ENCODE data around the gene CSNK2A1. TPM values are rescaled to one million over a fixed set of nuclear protein-coding genes. Genes with fewer than 3 reads are reported as not detected.

CSNK2A1 gene
- total and polyA plus RNA-seq, 2 donors (not counting 3 experiments of a cell fraction or from before 2014, with no cell fraction given), result 68.4 to 142 TPM

- no peak overlapping the region for H2AFZ ChIP-seq (ENCODE audit: low read depth, low read length)
- H3K4me2 ChIP-seq (ENCODE audit: insufficient read depth, low read length), result no peak overlapping the region
- H3K27me3 ChIP-seq (ENCODE audit: control insufficient read depth in 2 of 2, insufficient read depth in 2 of 2, low read length in 2 of 2), result no peaks in the 10 kb centered on the region
- no peak overlapping the region for H3K27ac ChIP-seq (ENCODE audit: insufficient read depth, low read depth, low read length)
- ChIA-PET CTCF (interaction anchor here (1.0 to 2.3 kb wide), 4 partner anchors 14 to 142 kb away, joined by 3 to 12 read pairs (median 5); no protein-coding TSS in a partner anchor), POLR2A (no interaction called here)
- dilution Hi-C loops (cut with MboI; ENCODE audit: extremely low pct_ligation_motif_present, low sequenced_read_pairs) (no loop called here), intact Hi-C loops (cut with micrococcal nuclease) (no loop called here)
- no peak overlapping the region for H3K4me3 ChIP-seq (replicated peaks in 1 of 3; ENCODE audit: insufficient read depth in 1 of 3, low read depth in 1 of 3, low read length in 3 of 3)
- no peaks in the 10 kb centered on the region for H4K20me1 ChIP-seq (replicated peaks; ENCODE audit: control insufficient read depth, extremely low read depth, insufficient read depth, low read length)
- peaks cover 17% of the 10 kb centered on the region for H3K79me2 ChIP-seq (ENCODE audit: control insufficient read depth, insufficient read depth, low read length)
- no TSS peak for BruUV-seq (replicated peaks)
- peaks cover 17 to 21% of the 10 kb centered on the region in 2 experiments for H3K36me3 ChIP-seq (ENCODE audit: control insufficient read depth in 2 of 2, extremely low read depth in 1 of 2, insufficient read depth in 2 of 2, low read length in 2 of 2)
- TF ChIP-seq EZH2 (IDR thresholded peaks at IDR 0.05; ENCODE audit: borderline replicate concordance, low read depth, low read length, severe bottlenecking), result no peak
- TF ChIP-seq CTCF (IDR thresholded peaks at IDR 0.05; ENCODE audit: extremely low read depth in 1 of 2, insufficient read depth in 1 of 2, low read depth in 1 of 2, low read length in 2 of 2), result no peak
- TF ChIP-seq MAX (IDR thresholded peaks at IDR 0.05; ENCODE audit: insufficient read depth, insufficient read length), result no peak
- TF ChIP-seq POLR2AphosphoS5 (IDR thresholded peaks at IDR 0.05; ENCODE audit: insufficient read depth, low read depth, low read length), result no peak
- no peak for TF ChIP-seq JUN (IDR thresholded peaks at IDR 0.05; ENCODE audit: borderline replicate concordance, insufficient read depth, insufficient read length, low read depth)
- no peak for TF ChIP-seq MYC (IDR thresholded peaks at IDR 0.05; ENCODE audit: low read depth, low read length)
- TF ChIP-seq POLR2A (IDR thresholded peaks at IDR 0.05; ENCODE audit: low read depth, low read length), result no peak
- TF ChIP-seq GATA2 (IDR thresholded peaks at IDR 0.05; ENCODE audit: insufficient read depth, insufficient read length, low read depth, low read length), result no peak
- no peaks in the 10 kb centered on the region for H3K9me1 ChIP-seq (replicated peaks; ENCODE audit: control insufficient read depth, extremely low read depth, insufficient read depth, low read length)
- FAIRE-seq (no peak), DNase-seq (ENCODE audit: low read depth, low spot score) (no peak)
- H3K4me1 ChIP-seq (ENCODE audit: control insufficient read depth, extremely low read depth, insufficient read depth, low read length), result no peaks in the 10 kb centered on the region
- no peak overlapping the region for H3K9ac ChIP-seq (replicated peaks; ENCODE audit: extremely low read depth, insufficient read depth, low read length)
- no peaks in the 10 kb centered on the region for H3K9me3 ChIP-seq (replicated peaks; ENCODE audit: control insufficient read depth, insufficient read depth, low read length)
Measured at GRCh38 chr20:503048-503737, 40.4 kb downstream of the CSNK2A1 start.

All from endothelial cell of umbilical vein (primary cell).